Heart left ventricle (tissue), 16 donors: ENCODE results near the gene NPR3. TPM values are rescaled to one million over a fixed set of nuclear protein-coding genes. Genes with fewer than 3 reads are reported as not detected.
"Not testable (repeated sequence)": the region's sequence is repeated elsewhere in the genome, so short reads cannot be mapped to it uniquely, and the experiment has no call there.

Experiments
- ATAC-seq, 4 donors: fragments of 200-7000 bp; cut with Tn5 transposase; one replicate each; pipeline ENCODE4 v1.9.1; 2020 to 2022; ENCODE audit warnings: moderate library complexity in 4 of 4, mild to moderate bottlenecking in 3 of 4, moderate number of reproducible peaks in 1 of 4
- DNase-seq, 5 donors: peaks; one replicate each; pipeline ENCODE4 v3.0.0-alpha.2; 2020
- H3K27ac ChIP-seq, 12 donors: fragments of 200-600 bp; sonication (generic) in 4 of 12; one replicate each; pipeline versions ENCODE4 v1.5.0 to v1.8.0; 2016 to 2022; ENCODE audit warnings: mild to moderate bottlenecking in 2 of 12
- H3K27me3 ChIP-seq, 9 donors: fragments of 200-600 bp; sonication (generic) in 2 of 9; one replicate each; pipeline versions ENCODE4 v1.5.1 to v1.8.0; 2016 to 2022; ENCODE audit warnings: mild to moderate bottlenecking in 3 of 9
- H3K36me3 ChIP-seq, 9 donors: fragments of 200-600 bp; sonication (generic) in 2 of 9; one replicate each; pipeline versions ENCODE4 v1.5.0 to v1.8.0; 2018 to 2022; ENCODE audit warnings: mild to moderate bottlenecking in 2 of 9
- H3K4me1 ChIP-seq, 12 donors: fragments of 200-600 bp; sonication (generic) in 4 of 12; one replicate each; pipeline versions ENCODE4 v1.5.0 to v1.8.0; 2016 to 2022; ENCODE audit warnings: mild to moderate bottlenecking in 3 of 12
- H3K4me3 ChIP-seq, 12 donors: fragments of 200-600 bp; sonication (generic) in 4 of 12; one replicate each; pipeline versions ENCODE4 v1.5.0 to v1.8.0; 2017 to 2022; ENCODE audit warnings: mild to moderate bottlenecking in 9 of 12, moderate library complexity in 4 of 12
- H3K9me3 ChIP-seq, 12 donors: fragments of 200-600 bp; sonication (generic) in 4 of 12; one replicate each; pipeline versions ENCODE4 v1.5.0 to v1.8.0; 2016 to 2022; ENCODE audit warnings: mild to moderate bottlenecking in 1 of 12
- CTCF ChIP-seq, 12 donors: fragments of 200-600 bp; sonication (generic) in 4 of 12; IDR thresholded peaks; one replicate each; pipeline versions ENCODE4 v1.5.0 to v1.8.0; 2018 to 2022; ENCODE audit warnings: antibody characterized with exemption in 12 of 12, mild to moderate bottlenecking in 5 of 12
- POLR2A ChIP-seq, 2 donors: fragments of 450-650 bp; IDR thresholded peaks; one replicate each; pipeline ENCODE4 v1.6.1; 2017; ENCODE audit warnings: antibody characterized with exemption in 2 of 2, mild to moderate bottlenecking in 2 of 2, moderate library complexity in 2 of 2
- WGBS, 4 donors: extraction: QIAGEN DNeasy Blood & Tissue Kit in 2 of 4; methylation state at CpG; one replicate each; pipeline versions ENCODE4 v1.1.5 to v1.1.7; 2013 to 2018; 5-methylcytosine and 5-hydroxymethylcytosine counted together
- intact Hi-C, 10 donors: fragments of 100-400 bp; cut with DNase I; formaldehyde crosslinking; loops; one replicate each; pipeline versions ENCODE4 v1.11.1 to v1.14.2; 2022
- polyA plus RNA-seq, 2 donors: library from polyadenylated mRNA; stranded (reverse); fragments of 200-250 nt; gene quantifications; one replicate each; pipeline ENCODE4 v1.2.3, GENCODE V29; 2013
- total RNA-seq, 9 donors: library from RNA; depleted of rRNA in 2 of 9; stranded (reverse); fragments of >200 nt in 2 of 9; fragmentation: NEBNext Ultra II Directional in 3 of 9; extraction: Animal tissue kit (Norgen Biotek cat#: 25700) in 3 of 9; gene quantifications; one replicate each; pipeline versions ENCODE4 v1.1.0 to v1.2.4, GENCODE V29; 2016 to 2023
- donor health status: ischemic (EF 13 %, LVEDD 7.1; RV severe dilation, severe dysfunction).
- donor health status: healthy with polysubstance abuse.
- donor health status: DM: no; HTN: yes; CAD: no.
- donor health status: DM: no; HTN: no; CAD: no.
- donor health status: ischemic (EF 25% LVEDD 6.9; RV normal size, moderate dysfunction).
- donor health status: ischemic (EF 25% LVEDD 5.7; RV mildly dilated, moderate dysfunction).
- donor health status: healthy.
- donor health status: DM: yes; HTN: yes; CAD: no.
- donor health status: ischemic (EF 35%, LVEDD 5.7; RV mildly dilated, moderate dysfunction).
- donor health status: nonischemic (EF 11% LVEDD 7.7; RV severe dilation, severe dysfunction).
- donor health status: DM: yes; HTN: yes; CAD: no.
- donor health status: PGD.
- donor health status: ischemic (EF 29% LVEDD 5.4; RV normal size, mild dysfunction).
- donor health status: nonischemic (EF 23%, LVEDD 6.1; RV moderate dilation, normal function).

The NPR3 gene
- total and polyA plus RNA-seq, 11 donors = 8.8 to 127 (median 32.7) TPM

- intact Hi-C loops = no loop called here
- Histone ChIP-seq H3K27me3 (no peaks in the 10 kb centered on the region), H3K27ac (no peak overlapping the region), H3K9me3 (peaks cover 0 to 14% (median 0%) of the 10 kb centered on the region in 12 donors), H3K36me3 (peaks cover 0 to 12% (median 0%) of the 10 kb centered on the region in 9 donors), H3K4me3 (no peak overlapping the region), H3K4me1 (peaks cover 0 to 8% (median 0%) of the 10 kb centered on the region in 12 donors)
- ATAC-seq = peak in 3 of 4 donors; percentile 41 to 76 (median 52)
- no peak for DNase-seq
- WGBS, 4 donors = 87 to 100% (median 93%) methylated on average over 1 of the region's 1 CpG
- TF ChIP-seq CTCF (IDR thresholded peaks at IDR 0.05) (peak in 2 of 12 donors; percentile 21 to 29), POLR2A (IDR thresholded peaks at IDR 0.05) (no peak)
Observed at GRCh38 chr5:32794086-32794485, 83.0 kb downstream of the NPR3 start.

- WGBS, 4 donors = 80 to 92% (median 90%) methylated on average over 7 of the region's 7 CpGs
- H3K36me3 ChIP-seq = no peaks in the 10 kb centered on the region
- H3K27me3 ChIP-seq = no peaks in the 10 kb centered on the region
- DNase-seq (no peak), ATAC-seq (no peak)
- intact Hi-C loops = no loop called here
- H3K4me3 ChIP-seq = no peak overlapping the region
- TF ChIP-seq CTCF (IDR thresholded peaks at IDR 0.05) (no peak), POLR2A (IDR thresholded peaks at IDR 0.05) (no peak)
- H3K27ac ChIP-seq = no peak overlapping the region
- peaks cover 0 to 8% (median 0%) of the 10 kb centered on the region in 12 donors for H3K4me1 ChIP-seq
- H3K9me3 ChIP-seq = peaks cover 0 to 23% (median 2%) of the 10 kb centered on the region in 12 donors
Observed at GRCh38 chr5:32802764-32803163, 91.6 kb downstream of the NPR3 start.

- DNase-seq = no peak
- 76 to 86% (median 79%) methylated on average over 3 of the region's 3 CpGs for WGBS, 4 donors
- intact Hi-C loops = no loop called here
- H3K4me3 ChIP-seq = no peak overlapping the region
- no peak for ATAC-seq
- no peaks in the 10 kb centered on the region for H3K27me3 ChIP-seq
- no peaks in the 10 kb centered on the region for H3K36me3 ChIP-seq
- H3K27ac ChIP-seq = no peak overlapping the region
- H3K9me3 ChIP-seq = peaks cover 0 to 22% (median 2%) of the 10 kb centered on the region in 12 donors
- TF ChIP-seq POLR2A (IDR thresholded peaks at IDR 0.05) (no peak), CTCF (IDR thresholded peaks at IDR 0.05) (no peak)
- peaks cover 0 to 8% (median 0%) of the 10 kb centered on the region in 12 donors for H3K4me1 ChIP-seq
Observed at GRCh38 chr5:32803656-32804055, 92.5 kb downstream of the NPR3 start.

- H3K27me3 ChIP-seq, H3K27ac ChIP-seq, H3K36me3 ChIP-seq, DNase-seq, H3K4me3 ChIP-seq, ATAC-seq, intact Hi-C loops: not testable (repeated sequence)
- WGBS, 4 donors = 83 to 96% (median 90%) methylated on average over 1 of the region's 1 CpG
- peaks cover 0 to 13% (median 2%) of the 10 kb centered on the region in 12 donors for H3K9me3 ChIP-seq
- peaks cover 0 to 11% (median 0%) of the 10 kb centered on the region in 12 donors for H3K4me1 ChIP-seq
Observed at GRCh38 chr5:32805462-32805861, 94.3 kb downstream of the NPR3 start.
